HepG2 (cell line): ENCODE data around the gene ADGRV1. TPM values are rescaled to one million over a fixed set of nuclear protein-coding genes. Genes with fewer than 3 reads are reported as not detected.

Source experiments
- ATAC-seq: fragments of 200-7000 bp; cut with Tn5 transposase; 3 replicates; pipeline ENCODE4 v1.9.1; 2020; ENCODE audit warnings: mild to moderate bottlenecking, moderate library complexity
- BruUV-seq: library from RNA; stranded (reverse); fragments of 400-500 nt; replicated peaks from 2 replicates; lab custom pipeline; 2021; lab: Mats Ljungman, UMichigan
- CTCF ChIA-PET: fragments of 300-600 bp; formaldehyde crosslinking; extraction: SDS; loops from one replicate; lab custom pipeline; 2021; ENCODE audit warnings: low total read pairs, inconsistent platforms, low intra/inter-chr PET ratio; lab: Yijun Ruan, JAX
- POLR2A ChIA-PET: fragments of 350-600 bp; sonication (Branson Sonifier 250); formaldehyde crosslinking; loops from one replicate; lab custom pipeline; 2020; ENCODE audit warnings: antibody characterized with exemption, inconsistent platforms; lab: Yijun Ruan, JAX
- DNase-seq: peaks from one replicate; pipeline ENCODE4 v3.0.0-alpha.2; 2015; ENCODE audit warnings: low spot score
- FAIRE-seq: peaks from 3 replicates; lab custom pipeline; 2011; peaks lifted over from hg19 to GRCh38; lab: Jason Lieb, UNC
- H2AFZ ChIP-seq: one replicate; pipeline ENCODE4 v1.6.1; 2011; ENCODE audit warnings: low read length, inconsistent platforms
- H3K27ac ChIP-seq: fragments of 300-600 bp; 3 replicates; pipeline ENCODE4 v1.8.0; 2011; ENCODE audit warnings: mixed run types, mild to moderate bottlenecking, mixed read lengths, low read length, inconsistent platforms; ENCODE audit not compliant: insufficient read depth; ENCODE audit errors: extremely low read length
- H3K27me3 ChIP-seq, 2 experiments: fragments of 200-600 bp in 1 of 2; 2 replicates in 1 of 2; 3 replicates in 1 of 2; pipeline versions ENCODE4 v1.6.0 to v1.8.0; 2011; ENCODE audit warnings: low read length in 2 of 2, mild to moderate bottlenecking in 2 of 2, moderate library complexity in 2 of 2, inconsistent platforms in 1 of 2; ENCODE audit not compliant: insufficient read depth in 2 of 2, control insufficient read depth in 1 of 2
- H3K36me3 ChIP-seq, 2 experiments: fragments of 200-600 bp in 1 of 2; replicated peaks in 1 of 2; 2 replicates in 1 of 2; 3 replicates in 1 of 2; pipeline versions ENCODE4 v1.5.1 to v1.8.0; 2011; ENCODE audit warnings: low read length in 2 of 2, inconsistent platforms in 1 of 2; ENCODE audit not compliant: insufficient read depth in 2 of 2, control insufficient read depth in 1 of 2
- H3K4me1 ChIP-seq: 2 replicates; pipeline ENCODE4 v1.5.1; 2012; ENCODE audit warnings: low read length, inconsistent platforms; ENCODE audit not compliant: insufficient read depth
- H3K4me2 ChIP-seq: 2 replicates; pipeline ENCODE4 v1.6.0; 2011; ENCODE audit warnings: low read depth, low read length, inconsistent platforms
- H3K4me3 ChIP-seq, 3 experiments: fragments of 200-600 bp in 1 of 3; sonication (generic), shearing (Covaris generic) in 1 of 3; replicated peaks in 1 of 3; 2 replicates each; pipeline ENCODE4 v1.5.1; 2011 to 2016; ENCODE audit warnings: low read length in 3 of 3, inconsistent platforms in 2 of 3, low read depth in 2 of 3, mild to moderate bottlenecking in 2 of 3, control low read depth in 1 of 3, mixed read lengths in 1 of 3; ENCODE audit not compliant: insufficient read depth in 1 of 3
- H3K79me2 ChIP-seq: one replicate; pipeline ENCODE4 v1.6.1; 2011; ENCODE audit warnings: low read length, inconsistent platforms; ENCODE audit not compliant: insufficient read depth
- H3K9ac ChIP-seq: 2 replicates; pipeline ENCODE4 v1.6.0; 2011; ENCODE audit warnings: mild to moderate bottlenecking, low read depth, low read length, inconsistent platforms; ENCODE audit not compliant: insufficient read depth
- H3K9me3 ChIP-seq: 2 replicates; pipeline ENCODE4 v1.5.1; 2012; ENCODE audit warnings: mild to moderate bottlenecking, low read length
- H4K20me1 ChIP-seq: 2 replicates; pipeline ENCODE4 v1.6.0; 2011; ENCODE audit warnings: inconsistent platforms, mild to moderate bottlenecking, low read length, moderate library complexity; ENCODE audit not compliant: insufficient read depth
- HMGXB3 ChIP-seq: sonication (generic); formaldehyde crosslinking; IDR thresholded peaks from 2 replicates; pipeline ENCODE4 v1.4.0; 2020; ENCODE audit warnings: missing genetic modification reagents, borderline replicate concordance
- KAT8 ChIP-seq: IDR thresholded peaks from 2 replicates; pipeline ENCODE4 v1.6.1; 2016; ENCODE audit warnings: missing genetic modification reagents, missing compliant biosample characterization
- NFRKB ChIP-seq: fragments of 450-650 bp; IDR thresholded peaks from 2 replicates; pipeline ENCODE4 v1.6.1; 2017
- NR2F1 ChIP-seq, 2 experiments: fragments of 450-650 bp in 1 of 2; formaldehyde crosslinking in 1 of 2; IDR thresholded peaks; 2 replicates each; pipeline versions ENCODE4 v1.5.0 to v1.6.1; 2016 to 2020; ENCODE audit warnings: mild to moderate bottlenecking in 1 of 2, missing compliant biosample characterization in 1 of 2, missing genetic modification reagents in 1 of 2, moderate library complexity in 1 of 2
- NR2F2 ChIP-seq: IDR thresholded peaks from 2 replicates; pipeline ENCODE4 v1.6.1; 2012; ENCODE audit warnings: low read depth, inconsistent platforms, borderline replicate concordance
- POLR2G ChIP-seq: fragments of 200-400 bp; formaldehyde crosslinking; IDR thresholded peaks from 2 replicates; pipeline ENCODE4 v1.6.1; 2018; ENCODE audit warnings: mild to moderate bottlenecking, low read depth, low read length, moderate library complexity
- SIN3B ChIP-seq: fragments of 150-350 bp; IDR thresholded peaks from 2 replicates; pipeline ENCODE4 v1.6.1; 2014; ENCODE audit warnings: low read length
- TIGD3 ChIP-seq: sonication (generic); formaldehyde crosslinking; IDR thresholded peaks from 2 replicates; pipeline ENCODE4 v1.5.1; 2020; ENCODE audit warnings: mild to moderate bottlenecking, missing genetic modification reagents, borderline replicate concordance
- ZMYM2 ChIP-seq: sonication (generic); formaldehyde crosslinking; IDR thresholded peaks from 2 replicates; pipeline ENCODE4 v1.8.0; 2022; ENCODE audit warnings: mild to moderate bottlenecking, missing genetic modification reagents
- ZNF138 ChIP-seq: sonication (generic); formaldehyde crosslinking; IDR thresholded peaks from 2 replicates; pipeline ENCODE4 v1.5.0; 2020; ENCODE audit warnings: mild to moderate bottlenecking, low read depth, missing genetic modification reagents
- ZNF530 ChIP-seq: sonication (generic); formaldehyde crosslinking; IDR thresholded peaks from 2 replicates; pipeline ENCODE4 v1.5.0; 2020; ENCODE audit warnings: low read depth, mild to moderate bottlenecking, missing genetic modification reagents
- ZNF546 ChIP-seq: sonication (generic); formaldehyde crosslinking; conservative IDR thresholded peaks from 2 replicates; pipeline ENCODE4 v1.8.1; 2023; ENCODE audit warnings: mild to moderate bottlenecking, missing genetic modification reagents
- ZNF570 ChIP-seq: sonication (generic); formaldehyde crosslinking; IDR thresholded peaks from 2 replicates; pipeline ENCODE4 v1.4.0; 2020; ENCODE audit warnings: mild to moderate bottlenecking, missing genetic modification reagents, borderline replicate concordance
- in situ Hi-C: cut with HindIII; loops from 2 replicates; pipeline ENCODE4 v1.10.0; 2017; ENCODE audit warnings: low pct_unique_long_range_greater_than_20kb; ENCODE audit not compliant: extremely low pct_ligation_motif_present
- intact Hi-C: fragments of 100-400 bp; cut with micrococcal nuclease; formaldehyde crosslinking; loops from one replicate; pipeline ENCODE4 v1.10.0; 2022; ENCODE audit not compliant: unreplicated experiment
- polyA plus RNA-seq, 8 experiments: library from polyadenylated mRNA; depleted of rRNA in 3 of 8; stranded (reverse) in 7 of 8; unstranded in 1 of 8; fragments of >200 nt; fragmentation: Illumina TruSeq in 4 of 8; extraction: Trizol in 4 of 8; gene quantifications; 2 replicates each; pipeline versions ENCODE4 v1.2.1 to v1.2.3, GENCODE V29; 2011 to 2016; ENCODE audit warnings: low read depth in 4 of 8, missing spikeins in 1 of 8, mixed read lengths in 1 of 8; ENCODE audit not compliant: insufficient read depth in 1 of 8
- total RNA-seq, 5 experiments: library from RNA; depleted of rRNA; stranded (reverse); fragments of >200 nt; fragmentation: Illumina TruSeq; extraction: Trizol; gene quantifications; 2 replicates each; pipeline ENCODE4 v1.2.3, GENCODE V29; 2016; ENCODE audit warnings: low read depth in 1 of 5

Gene ADGRV1
- total and polyA plus RNA-seq, 2 of the 13 experiments (the other 11 are each of a cell fraction or from before 2014, with no cell fraction given), result 1.7 to 3.9 TPM

GRCh38 chr5:90718387-90718786, 159.8 kb downstream of the ADGRV1 start:
- Histone ChIP-seq H3K79me2 (no peaks in the 10 kb centered on the region), H3K27me3 (no peaks in the 10 kb centered on the region), H3K4me1 (no peaks in the 10 kb centered on the region), H3K4me2 (no peak overlapping the region), H3K36me3 (no peaks in the 10 kb centered on the region), H3K4me3 (no peak overlapping the region), H3K9ac (no peak overlapping the region), H3K27ac (no peak overlapping the region), H2AFZ (no peak overlapping the region), H3K9me3 (no peaks in the 10 kb centered on the region), H4K20me1 (no peaks in the 10 kb centered on the region)
- FAIRE-seq (no peak), DNase-seq (no peak), ATAC-seq (no peak)
- in situ Hi-C loops, result no loop called here
- BruUV-seq, result no TSS peak
- CTCF ChIA-PET, result no interaction called here
- POLR2A ChIA-PET, result no interaction called here
- intact Hi-C loops, result no loop called here
- TF ChIP-seq KAT8 (CRISPR knock-in tag) (no peak), ZNF138 (CRISPR knock-in tag) (no peak), POLR2G (no peak), TIGD3 (CRISPR knock-in tag) (no peak), ZNF546 (CRISPR knock-in tag) (no peak), HMGXB3 (no peak), ZNF530 (CRISPR knock-in tag) (no peak), ZMYM2 (CRISPR knock-in tag) (no peak), SIN3B (no peak), ZNF570 (CRISPR knock-in tag) (no peak), NFRKB (no peak), NR2F1 (CRISPR knock-in tag; IDR thresholded peaks at IDR 0.05) (no peak), NR2F2 (no peak)
